ENCODE results near the gene RABGAP1L.

Gene RABGAP1L

DNA sequence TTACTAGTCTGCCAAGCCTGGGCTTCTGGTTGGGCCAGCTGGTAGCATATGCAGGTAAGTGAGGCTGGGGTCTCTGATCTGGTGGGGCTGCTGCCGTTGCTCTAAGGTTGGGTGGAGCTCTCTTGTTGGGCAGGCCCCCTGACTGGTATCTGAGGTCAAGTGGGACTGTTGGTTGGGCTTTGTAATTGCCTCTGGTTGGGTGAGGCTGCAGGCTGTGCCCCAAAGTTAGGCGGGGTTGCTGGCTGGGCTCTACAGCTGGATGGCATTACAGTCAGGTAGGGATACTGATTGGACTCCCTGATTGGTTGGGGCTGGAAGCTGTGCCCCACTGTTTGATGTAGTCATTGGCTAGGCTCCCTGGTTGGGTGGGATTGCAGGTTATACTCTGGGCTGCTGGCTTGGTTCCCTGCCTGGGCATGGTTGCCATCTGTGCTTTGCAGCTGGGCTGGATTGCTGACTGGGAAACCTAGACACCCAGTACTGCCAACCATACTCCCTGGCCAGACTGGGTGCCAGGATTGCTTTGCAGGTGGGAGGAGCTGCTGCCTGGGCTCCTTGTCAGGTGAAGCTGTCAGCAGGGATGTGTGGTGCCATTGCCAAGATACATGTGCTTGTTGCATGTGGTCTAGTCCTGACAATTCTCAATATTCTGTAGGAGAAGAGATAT is 130.5 kb downstream of the RABGAP1L start:
- Histone ChIP-seq H3K9me2 (replicated peaks; ENCODE audit: low read depth, low read length) (no peaks in the 10 kb centered on the region), H3K36me3 (ENCODE audit: insufficient read depth, low read length) (peaks cover 21% of the 10 kb centered on the region; the same call in 1 of the 2 replicates), H3K9ac (ENCODE audit: low read depth, low read length, poor library complexity, severe bottlenecking) (no peak overlapping the region), H3K79me2 (ENCODE audit: insufficient read depth, low read length) (no peaks in the 10 kb centered on the region), H4K20me1 (ENCODE audit: insufficient read depth, low read length, poor library complexity, severe bottlenecking) (no peaks in the 10 kb centered on the region), H3K4me2 (ENCODE audit: low read depth, low read length, poor library complexity, severe bottlenecking) (no peak overlapping the region), H3K4me3 (ENCODE audit: low read length, poor library complexity, severe bottlenecking) (no peak overlapping the region), H2AFZ (ENCODE audit: low read length) (no peak overlapping the region), H3K27me3 (ENCODE audit: insufficient read depth, low read length, poor library complexity, severe bottlenecking) (no peaks in the 10 kb centered on the region), H3K4me1 (ENCODE audit: insufficient read depth, low read length, poor library complexity, severe bottlenecking) (no peaks in the 10 kb centered on the region), H3K9me3 (ENCODE audit: insufficient read depth, low read depth, low read length) (no peaks in the 10 kb centered on the region; the same call in 1 of the 2 replicates), H3F3A (ENCODE audit: low read depth) (no peaks in the 10 kb centered on the region)
- TF ChIP-seq, protein P1, sequence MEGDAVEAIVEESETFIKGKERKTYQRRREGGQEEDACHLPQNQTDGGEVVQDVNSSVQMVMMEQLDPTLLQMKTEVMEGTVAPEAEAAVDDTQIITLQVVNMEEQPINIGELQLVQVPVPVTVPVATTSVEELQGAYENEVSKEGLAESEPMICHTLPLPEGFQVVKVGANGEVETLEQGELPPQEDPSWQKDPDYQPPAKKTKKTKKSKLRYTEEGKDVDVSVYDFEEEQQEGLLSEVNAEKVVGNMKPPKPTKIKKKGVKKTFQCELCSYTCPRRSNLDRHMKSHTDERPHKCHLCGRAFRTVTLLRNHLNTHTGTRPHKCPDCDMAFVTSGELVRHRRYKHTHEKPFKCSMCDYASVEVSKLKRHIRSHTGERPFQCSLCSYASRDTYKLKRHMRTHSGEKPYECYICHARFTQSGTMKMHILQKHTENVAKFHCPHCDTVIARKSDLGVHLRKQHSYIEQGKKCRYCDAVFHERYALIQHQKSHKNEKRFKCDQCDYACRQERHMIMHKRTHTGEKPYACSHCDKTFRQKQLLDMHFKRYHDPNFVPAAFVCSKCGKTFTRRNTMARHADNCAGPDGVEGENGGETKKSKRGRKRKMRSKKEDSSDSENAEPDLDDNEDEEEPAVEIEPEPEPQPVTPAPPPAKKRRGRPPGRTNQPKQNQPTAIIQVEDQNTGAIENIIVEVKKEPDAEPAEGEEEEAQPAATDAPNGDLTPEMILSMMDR (conservative IDR thresholded peaks at IDR 0.05; ENCODE audit: low read length): no peak
- no peak for TF ChIP-seq EZH2phosphoT487 (IDR thresholded peaks at IDR 0.05; ENCODE audit: borderline replicate concordance)

DNA sequence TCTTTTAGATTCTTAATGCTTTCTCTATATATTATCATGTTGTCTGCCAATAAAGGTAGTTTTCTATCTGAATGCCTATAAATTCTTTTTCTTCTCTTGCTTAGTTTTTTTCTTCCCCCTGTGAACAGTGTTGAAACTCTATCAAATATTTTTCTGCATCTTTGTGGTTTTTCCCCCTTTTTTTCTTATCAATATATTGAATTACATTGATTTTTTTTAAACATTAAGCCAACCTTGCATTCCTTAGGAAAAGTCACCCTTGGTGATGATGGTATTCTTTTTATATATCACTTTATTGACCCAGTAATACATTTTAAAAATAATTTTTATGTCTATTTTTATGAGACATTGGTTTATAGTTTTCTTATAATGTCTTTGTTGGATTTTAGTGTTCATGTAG is 131.7 kb downstream of the RABGAP1L start:
- no peaks in the 10 kb centered on the region for H3K27me3 ChIP-seq (ENCODE audit: insufficient read depth, low read length, poor library complexity, severe bottlenecking)
- H3K4me2 ChIP-seq (ENCODE audit: low read depth, low read length, poor library complexity, severe bottlenecking): no peak overlapping the region
- no peak overlapping the region for H3K4me3 ChIP-seq (ENCODE audit: low read length, poor library complexity, severe bottlenecking)
- TF ChIP-seq EZH2phosphoT487 (IDR thresholded peaks at IDR 0.05; ENCODE audit: borderline replicate concordance): no peak
- TF ChIP-seq, protein P1 (conservative IDR thresholded peaks at IDR 0.05; ENCODE audit: low read length): no peak
- H3K36me3 ChIP-seq (ENCODE audit: insufficient read depth, low read length): peaks cover 21% of the 10 kb centered on the region; the same call in 1 of the 2 replicates
- H3F3A ChIP-seq (ENCODE audit: low read depth): no peaks in the 10 kb centered on the region
- H4K20me1 ChIP-seq (ENCODE audit: insufficient read depth, low read length, poor library complexity, severe bottlenecking): no peaks in the 10 kb centered on the region
- H2AFZ ChIP-seq (ENCODE audit: low read length): no peak overlapping the region
- no peaks in the 10 kb centered on the region for H3K4me1 ChIP-seq (ENCODE audit: insufficient read depth, low read length, poor library complexity, severe bottlenecking)
- H3K9me3 ChIP-seq (ENCODE audit: insufficient read depth, low read depth, low read length): no peaks in the 10 kb centered on the region; the same call in 1 of the 2 replicates
- H3K9me2 ChIP-seq (replicated peaks; ENCODE audit: low read depth, low read length): no peaks in the 10 kb centered on the region
- no peak overlapping the region for H3K9ac ChIP-seq (ENCODE audit: low read depth, low read length, poor library complexity, severe bottlenecking)
- H3K79me2 ChIP-seq (ENCODE audit: insufficient read depth, low read length): no peaks in the 10 kb centered on the region

- no peak overlapping the region for H3K4me2 ChIP-seq (ENCODE audit: low read depth, low read length, poor library complexity, severe bottlenecking)
- H3K9me3 ChIP-seq (ENCODE audit: insufficient read depth, low read depth, low read length): peaks cover 6% of the 10 kb centered on the region; the same call in 1 of the 2 replicates
- no peaks in the 10 kb centered on the region for H3K27me3 ChIP-seq (ENCODE audit: insufficient read depth, low read length, poor library complexity, severe bottlenecking)
- no peak overlapping the region for H3K4me3 ChIP-seq (ENCODE audit: low read length, poor library complexity, severe bottlenecking)
- H2AFZ ChIP-seq (ENCODE audit: low read length): no peak overlapping the region
- H3K9me2 ChIP-seq (replicated peaks; ENCODE audit: low read depth, low read length): no peaks in the 10 kb centered on the region
- H3K79me2 ChIP-seq (ENCODE audit: insufficient read depth, low read length): no peaks in the 10 kb centered on the region
- peaks cover 12% of the 10 kb centered on the region; the same call in 1 of the 2 replicates for H3K36me3 ChIP-seq (ENCODE audit: insufficient read depth, low read length)
- H4K20me1 ChIP-seq (ENCODE audit: insufficient read depth, low read length, poor library complexity, severe bottlenecking): no peaks in the 10 kb centered on the region
- no peaks in the 10 kb centered on the region for H3K4me1 ChIP-seq (ENCODE audit: insufficient read depth, low read length, poor library complexity, severe bottlenecking)
- TF ChIP-seq, protein P1 (conservative IDR thresholded peaks at IDR 0.05; ENCODE audit: low read length): no peak
- no peak for TF ChIP-seq EZH2phosphoT487 (IDR thresholded peaks at IDR 0.05; ENCODE audit: borderline replicate concordance)
- H3K9ac ChIP-seq (ENCODE audit: low read depth, low read length, poor library complexity, severe bottlenecking): no peak overlapping the region
- no peaks in the 10 kb centered on the region for H3F3A ChIP-seq (ENCODE audit: low read depth)
Observed at GRCh38 chr1:174296309-174296708, 137.0 kb downstream of the RABGAP1L start.
